K562 (cell line): ENCODE measurements around the gene ITGA7. TPM values are rescaled to one million over a fixed set of nuclear protein-coding genes. Genes with fewer than 3 reads are reported as not detected.

Experiments
- CREM ChIP-seq: IDR thresholded peaks from 2 replicates; pipeline ENCODE4 v1.6.1; 2014; ENCODE audit warnings: antibody characterized with exemption, low read depth
- DNMT1 ChIP-seq: fragments of 450-650 bp; IDR thresholded peaks from 2 replicates; pipeline ENCODE4 v1.6.1; 2016; ENCODE audit warnings: antibody characterized with exemption, mild to moderate bottlenecking
- IFI16 ChIP-seq: fragments of 250-450 bp; sonication (Bioruptor Pico); IDR thresholded peaks from 2 replicates; pipeline ENCODE4 v2.1.2; 2022; ENCODE audit warnings: mild to moderate bottlenecking, inconsistent platforms
- ILK ChIP-seq: fragments of 450-650 bp; IDR thresholded peaks from 2 replicates; pipeline ENCODE4 v1.6.1; 2016; ENCODE audit warnings: missing genetic modification characterization, low read depth, mild to moderate bottlenecking, missing compliant biosample characterization, moderate library complexity, borderline replicate concordance
- KAT8 ChIP-seq: fragments of 450-650 bp; IDR thresholded peaks from 2 replicates; pipeline ENCODE4 v1.6.1; 2016; ENCODE audit warnings: low read depth, mild to moderate bottlenecking
- NCOR1 ChIP-seq: fragments of 450-650 bp; IDR thresholded peaks from 2 replicates; pipeline ENCODE4 v1.6.1; 2016; ENCODE audit warnings: mild to moderate bottlenecking, moderate library complexity
- NFATC3 ChIP-seq: fragments of 450-650 bp; IDR thresholded peaks from 2 replicates; pipeline ENCODE4 v1.6.1; 2017; ENCODE audit warnings: mild to moderate bottlenecking
- PML ChIP-seq: IDR thresholded peaks from 2 replicates; pipeline ENCODE4 v1.6.1; 2012; ENCODE audit warnings: low read length, inconsistent platforms
- RAD21 ChIP-seq, 2 experiments: fragments of 250-450 bp in 1 of 2; fragments of 450-650 bp in 1 of 2; sonication (Bioruptor Pico) in 1 of 2; formaldehyde crosslinking in 1 of 2; IDR thresholded peaks in 1 of 2; conservative IDR thresholded peaks in 1 of 2; 2 replicates each; pipeline versions ENCODE4 v1.4.0 to v1.8.0; 2020 to 2022; ENCODE audit warnings: mild to moderate bottlenecking in 2 of 2, moderate library complexity in 1 of 2
- SETDB1 ChIP-seq: IDR thresholded peaks from one replicate; pipeline ENCODE4 v1.6.1; 2012; ENCODE audit warnings: low read length, control low read depth, inconsistent platforms
- SMAD2 ChIP-seq: fragments of 150-350 bp; IDR thresholded peaks from 2 replicates; pipeline ENCODE4 v1.6.1; 2014; ENCODE audit warnings: low read depth, mild to moderate bottlenecking, low read length
- SRF ChIP-seq, 2 experiments: fragments of 250-450, 450-650 bp in 1 of 2; sonication (Bioruptor Pico) in 1 of 2; sonication (generic) in 1 of 2; formaldehyde crosslinking; IDR thresholded peaks; 2 replicates each; pipeline versions ENCODE4 v1.5.0 to v1.5.1; 2020 to 2022; ENCODE audit warnings: mild to moderate bottlenecking in 1 of 2, missing genetic modification reagents in 1 of 2
- TFAM ChIP-seq: fragments of 250-450 bp; sonication (Bioruptor Pico); conservative IDR thresholded peaks from 2 replicates; pipeline ENCODE4 v1.5.0; 2021; ENCODE audit warnings: mild to moderate bottlenecking, moderate library complexity
- TRIM28 ChIP-seq: fragments of 450-650 bp; IDR thresholded peaks from 2 replicates; pipeline ENCODE4 v1.6.1; 2017
- TSC22D4 ChIP-seq: fragments of 450-650 bp; IDR thresholded peaks from 2 replicates; pipeline ENCODE4 v1.6.1; 2016; ENCODE audit warnings: missing genetic modification characterization, missing biosample characterization, control low read depth
- XRCC4 ChIP-seq: IDR thresholded peaks from one replicate; pipeline ENCODE4 v1.6.1; 2011; ENCODE audit not compliant: insufficient read depth, insufficient read length; ENCODE audit errors: extremely low read depth
- polyA plus RNA-seq, 8 experiments: library from polyadenylated mRNA; depleted of rRNA in 4 of 8; stranded (reverse) in 5 of 8; unstranded in 3 of 8; fragments of >200 nt; fragmentation: Nextera tagmentation in 2 of 8; fragmentation: Illumina TruSeq in 1 of 8; extraction: Ambion mirVana in 2 of 8; extraction: Trizol in 1 of 8; gene quantifications; 2 replicates each; pipeline versions ENCODE4 v1.2.1 to v1.2.3, GENCODE V29; 2011 to 2014; ENCODE audit warnings: inconsistent platforms in 1 of 8, missing spikeins in 1 of 8
- total RNA-seq, 7 experiments: library from RNA; depleted of rRNA in 6 of 7; stranded (reverse); fragments of >200 nt in 6 of 7; fragmentation: Illumina TruSeq in 2 of 7; extraction: Trizol in 2 of 7; gene quantifications; 2 replicates each; pipeline versions ENCODE4 v1.2.1 to v1.2.3, GENCODE V29; 2011 to 2021; ENCODE audit warnings: low replicate concordance in 1 of 7
- TF ChIP-seq, protein P1 (sequence below): sonication (generic); formaldehyde crosslinking; IDR thresholded peaks from 2 replicates; pipeline ENCODE4 v1.8.1; 2023; ENCODE audit warnings: mild to moderate bottlenecking, missing genetic modification reagents
- TF ChIP-seq, protein P2 (sequence below): sonication (generic); formaldehyde crosslinking; IDR thresholded peaks from 2 replicates; pipeline ENCODE4 v1.8.1; 2023; ENCODE audit warnings: mild to moderate bottlenecking, missing genetic modification reagents
- TF ChIP-seq, protein P3 (sequence below), 2 experiments: fragments of 450-650 bp; IDR thresholded peaks; 2 replicates each; pipeline ENCODE4 v1.6.1; 2016
- TF ChIP-seq, protein P4 (sequence below): fragments of 250-450 bp; sonication (Bioruptor Pico); IDR thresholded peaks from 2 replicates; pipeline ENCODE4 v1.8.0; 2022; ENCODE audit warnings: moderate library complexity, mild to moderate bottlenecking, inconsistent platforms
- TF ChIP-seq, protein P5 (sequence below): fragments of 250-450 bp; sonication (Bioruptor Pico); IDR thresholded peaks from 2 replicates; pipeline ENCODE4 v1.4.0; 2020

Gene ITGA7
- total and polyA plus RNA-seq, 9 of the 15 experiments (the other 6 are each of a cell fraction or from before 2014, with no cell fraction given) = 0.11 to 2.3 (median 0.56) TPM; not detected in 1

DNA sequence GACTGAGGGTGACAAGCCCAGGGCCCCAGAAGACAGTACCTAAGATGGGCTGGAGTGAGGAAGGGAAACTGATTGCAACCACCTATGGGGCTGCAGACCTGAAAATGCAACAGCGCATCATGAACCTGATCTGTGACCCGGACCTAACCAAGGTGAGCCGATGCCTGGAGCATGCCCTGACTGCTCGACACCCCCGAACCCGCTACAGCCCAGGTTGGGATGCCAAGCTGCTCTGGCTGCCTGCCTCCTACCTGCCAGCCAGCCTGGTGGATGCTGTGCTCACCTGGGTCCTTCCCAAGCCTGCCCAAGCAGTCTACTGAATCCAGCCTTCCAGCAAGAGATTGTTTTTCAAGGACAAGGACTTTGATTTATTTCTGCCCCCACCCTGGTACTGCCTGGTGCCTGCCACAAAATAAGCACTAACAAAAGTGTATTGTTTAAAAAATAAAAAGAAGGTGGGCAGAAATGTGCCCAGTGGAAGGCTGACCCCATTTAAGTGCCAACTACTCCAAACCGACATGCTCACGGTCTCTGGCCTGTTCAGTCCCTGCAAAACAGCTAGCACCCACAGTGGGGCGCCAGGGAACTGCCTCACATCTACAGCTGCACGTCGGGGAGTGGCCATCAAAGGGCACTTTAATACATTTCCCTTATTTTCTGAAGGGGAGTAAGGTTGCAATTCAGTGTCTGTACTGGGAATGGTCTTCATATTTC, 16.7 kb upstream of the ITGA7 start (continued):
- TF ChIP-seq SETDB1 (no peak), NFATC3 (no peak), CREM (peak; percentile 45; the same call in 1 of the 2 replicates), SRF (CRISPR knock-in tag; IDR thresholded peaks at IDR 0.05) (no peak), XRCC4 (no peak), NCOR1 (no peak), DNMT1 (no peak), IFI16 (no peak), TFAM (CRISPR knock-in tag) (no peak), TRIM28 (no peak), PML (no peak), ILK (tag) (no peak), KAT8 (no peak), SMAD2 (no peak), TSC22D4 (no peak), RAD21 (CRISPR knock-in tag; conservative IDR thresholded peaks at IDR 0.05 in 1 of 2, IDR thresholded peaks at IDR 0.05 in 1 of 2) (peak; percentile 64 to 76)
- TF ChIP-seq, protein P1, sequence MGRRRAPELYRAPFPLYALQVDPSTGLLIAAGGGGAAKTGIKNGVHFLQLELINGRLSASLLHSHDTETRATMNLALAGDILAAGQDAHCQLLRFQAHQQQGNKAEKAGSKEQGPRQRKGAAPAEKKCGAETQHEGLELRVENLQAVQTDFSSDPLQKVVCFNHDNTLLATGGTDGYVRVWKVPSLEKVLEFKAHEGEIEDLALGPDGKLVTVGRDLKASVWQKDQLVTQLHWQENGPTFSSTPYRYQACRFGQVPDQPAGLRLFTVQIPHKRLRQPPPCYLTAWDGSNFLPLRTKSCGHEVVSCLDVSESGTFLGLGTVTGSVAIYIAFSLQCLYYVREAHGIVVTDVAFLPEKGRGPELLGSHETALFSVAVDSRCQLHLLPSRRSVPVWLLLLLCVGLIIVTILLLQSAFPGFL (CRISPR knock-in tag) = no peak
- TF ChIP-seq, protein P2, sequence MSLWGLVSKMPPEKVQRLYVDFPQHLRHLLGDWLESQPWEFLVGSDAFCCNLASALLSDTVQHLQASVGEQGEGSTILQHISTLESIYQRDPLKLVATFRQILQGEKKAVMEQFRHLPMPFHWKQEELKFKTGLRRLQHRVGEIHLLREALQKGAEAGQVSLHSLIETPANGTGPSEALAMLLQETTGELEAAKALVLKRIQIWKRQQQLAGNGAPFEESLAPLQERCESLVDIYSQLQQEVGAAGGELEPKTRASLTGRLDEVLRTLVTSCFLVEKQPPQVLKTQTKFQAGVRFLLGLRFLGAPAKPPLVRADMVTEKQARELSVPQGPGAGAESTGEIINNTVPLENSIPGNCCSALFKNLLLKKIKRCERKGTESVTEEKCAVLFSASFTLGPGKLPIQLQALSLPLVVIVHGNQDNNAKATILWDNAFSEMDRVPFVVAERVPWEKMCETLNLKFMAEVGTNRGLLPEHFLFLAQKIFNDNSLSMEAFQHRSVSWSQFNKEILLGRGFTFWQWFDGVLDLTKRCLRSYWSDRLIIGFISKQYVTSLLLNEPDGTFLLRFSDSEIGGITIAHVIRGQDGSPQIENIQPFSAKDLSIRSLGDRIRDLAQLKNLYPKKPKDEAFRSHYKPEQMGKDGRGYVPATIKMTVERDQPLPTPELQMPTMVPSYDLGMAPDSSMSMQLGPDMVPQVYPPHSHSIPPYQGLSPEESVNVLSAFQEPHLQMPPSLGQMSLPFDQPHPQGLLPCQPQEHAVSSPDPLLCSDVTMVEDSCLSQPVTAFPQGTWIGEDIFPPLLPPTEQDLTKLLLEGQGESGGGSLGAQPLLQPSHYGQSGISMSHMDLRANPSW (CRISPR knock-in tag) = no peak
- TF ChIP-seq, protein P3, sequence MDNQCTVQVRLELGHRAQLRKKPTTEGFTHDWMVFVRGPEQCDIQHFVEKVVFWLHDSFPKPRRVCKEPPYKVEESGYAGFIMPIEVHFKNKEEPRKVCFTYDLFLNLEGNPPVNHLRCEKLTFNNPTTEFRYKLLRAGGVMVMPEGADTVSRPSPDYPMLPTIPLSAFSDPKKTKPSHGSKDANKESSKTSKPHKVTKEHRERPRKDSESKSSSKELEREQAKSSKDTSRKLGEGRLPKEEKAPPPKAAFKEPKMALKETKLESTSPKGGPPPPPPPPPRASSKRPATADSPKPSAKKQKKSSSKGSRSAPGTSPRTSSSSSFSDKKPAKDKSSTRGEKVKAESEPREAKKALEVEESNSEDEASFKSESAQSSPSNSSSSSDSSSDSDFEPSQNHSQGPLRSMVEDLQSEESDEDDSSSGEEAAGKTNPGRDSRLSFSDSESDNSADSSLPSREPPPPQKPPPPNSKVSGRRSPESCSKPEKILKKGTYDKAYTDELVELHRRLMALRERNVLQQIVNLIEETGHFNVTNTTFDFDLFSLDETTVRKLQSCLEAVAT (IDR thresholded peaks at IDR 0.05) = no peak
- TF ChIP-seq, protein P4, sequence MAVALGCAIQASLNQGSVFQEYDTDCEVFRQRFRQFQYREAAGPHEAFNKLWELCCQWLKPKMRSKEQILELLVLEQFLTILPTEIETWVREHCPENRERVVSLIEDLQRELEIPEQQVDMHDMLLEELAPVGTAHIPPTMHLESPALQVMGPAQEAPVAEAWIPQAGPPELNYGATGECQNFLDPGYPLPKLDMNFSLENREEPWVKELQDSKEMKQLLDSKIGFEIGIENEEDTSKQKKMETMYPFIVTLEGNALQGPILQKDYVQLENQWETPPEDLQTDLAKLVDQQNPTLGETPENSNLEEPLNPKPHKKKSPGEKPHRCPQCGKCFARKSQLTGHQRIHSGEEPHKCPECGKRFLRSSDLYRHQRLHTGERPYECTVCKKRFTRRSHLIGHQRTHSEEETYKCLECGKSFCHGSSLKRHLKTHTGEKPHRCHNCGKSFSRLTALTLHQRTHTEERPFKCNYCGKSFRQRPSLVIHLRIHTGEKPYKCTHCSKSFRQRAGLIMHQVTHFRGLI (CRISPR knock-in tag) = no peak
- TF ChIP-seq, protein P5, sequence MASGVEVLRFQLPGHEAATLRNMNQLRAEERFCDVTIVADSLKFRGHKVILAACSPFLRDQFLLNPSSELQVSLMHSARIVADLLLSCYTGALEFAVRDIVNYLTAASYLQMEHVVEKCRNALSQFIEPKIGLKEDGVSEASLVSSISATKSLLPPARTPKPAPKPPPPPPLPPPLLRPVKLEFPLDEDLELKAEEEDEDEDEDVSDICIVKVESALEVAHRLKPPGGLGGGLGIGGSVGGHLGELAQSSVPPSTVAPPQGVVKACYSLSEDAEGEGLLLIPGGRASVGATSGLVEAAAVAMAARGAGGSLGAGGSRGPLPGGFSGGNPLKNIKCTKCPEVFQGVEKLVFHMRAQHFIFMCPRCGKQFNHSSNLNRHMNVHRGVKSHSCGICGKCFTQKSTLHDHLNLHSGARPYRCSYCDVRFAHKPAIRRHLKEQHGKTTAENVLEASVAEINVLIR (CRISPR knock-in tag) = no peak
